Measurements from ENCODE around the gene ANO8.
A peak's percentile ranks its signal among the peaks of the same experiment; 100 is the strongest.
"Not testable (repeated sequence)": the region's sequence is repeated elsewhere in the genome, so short reads cannot be mapped to it uniquely, and the experiment has no call there.

ANO8 gene

DNA sequence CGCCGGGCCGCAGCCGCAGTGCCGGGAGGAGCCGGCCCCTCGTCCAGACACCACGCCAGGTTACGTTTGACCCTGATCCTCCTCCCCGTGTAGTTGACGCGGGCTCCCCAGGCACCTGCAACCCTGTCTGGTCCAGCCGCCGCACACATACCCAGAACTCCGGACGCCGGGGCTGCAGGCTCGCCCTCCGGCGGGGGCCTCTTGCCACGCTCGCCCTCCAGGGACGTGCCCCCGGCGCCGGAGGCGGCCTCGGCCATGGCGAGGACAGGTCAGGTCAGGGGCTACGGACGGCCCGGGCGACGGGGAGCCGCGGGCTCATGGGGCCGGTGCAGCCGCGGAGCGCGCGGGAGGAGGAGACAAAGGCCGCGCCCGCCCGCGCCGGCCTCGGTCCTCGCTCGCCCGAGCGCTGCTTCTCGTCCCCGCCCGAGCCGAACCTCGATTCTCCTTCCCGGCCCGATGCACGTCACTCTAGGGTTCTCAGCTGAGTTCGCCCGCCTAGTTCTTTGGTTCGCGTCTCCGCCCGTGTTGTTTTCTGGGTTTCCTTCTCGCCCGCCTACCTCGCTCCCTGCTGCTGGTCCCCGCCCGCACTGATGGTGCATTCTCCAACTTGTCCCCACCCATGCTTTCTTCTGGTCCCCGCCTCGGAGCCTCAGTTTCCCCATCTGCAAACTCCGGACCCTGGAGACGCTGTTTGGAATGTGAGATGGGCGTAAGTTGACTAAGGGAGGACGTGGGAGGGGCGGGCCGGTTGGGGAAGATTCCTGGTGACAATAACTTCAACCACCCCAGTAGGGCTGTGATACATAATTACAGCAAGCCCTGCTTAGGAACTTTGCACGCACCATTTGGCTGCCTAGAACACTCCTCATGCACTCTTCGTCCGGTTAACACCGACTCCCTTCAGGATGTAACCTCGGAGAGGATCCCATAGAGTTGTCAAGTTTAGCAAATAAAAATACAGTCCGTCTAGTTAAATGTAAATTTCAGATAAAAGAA is at the start of gene ANO8:
ANO8 (minus strand) TSS at position 442 of the 996 bp plus-strand sequence; CDS start at position 257, 185 bp downstream.
- Histone ChIP-seq H3K4me3 (ENCODE audit: low read length in 2 of 2) (peak within 1 kb of the TSS; percentile 73), H3K27me3 (ENCODE audit: control insufficient read depth in 2 of 2, insufficient read depth in 2 of 2, low read length in 2 of 2) (peaks cover 0 to 8% of the 10 kb centered on the region in 2 donors), H3K4me1 (ENCODE audit: control insufficient read depth in 2 of 2, insufficient read depth in 2 of 2, low read length in 2 of 2) (peaks cover 28 to 32% of the 10 kb centered on the region in 2 donors), H3K9ac (ENCODE audit: low read depth in 1 of 2, low read length in 2 of 2) (peak within 1 kb of the TSS; percentile 65 to 72), H3K9me3 (ENCODE audit: control insufficient read depth in 2 of 2, low read length in 2 of 2) (no peaks in the 10 kb centered on the region), H3K36me3 (ENCODE audit: control insufficient read depth in 2 of 2, insufficient read depth in 2 of 2, low read length in 2 of 2) (no peaks in the 10 kb centered on the region), H3K27ac (ENCODE audit: low read depth in 2 of 2, low read length in 2 of 2) (peak within 1 kb of the TSS; percentile 30 to 67)

DNA sequence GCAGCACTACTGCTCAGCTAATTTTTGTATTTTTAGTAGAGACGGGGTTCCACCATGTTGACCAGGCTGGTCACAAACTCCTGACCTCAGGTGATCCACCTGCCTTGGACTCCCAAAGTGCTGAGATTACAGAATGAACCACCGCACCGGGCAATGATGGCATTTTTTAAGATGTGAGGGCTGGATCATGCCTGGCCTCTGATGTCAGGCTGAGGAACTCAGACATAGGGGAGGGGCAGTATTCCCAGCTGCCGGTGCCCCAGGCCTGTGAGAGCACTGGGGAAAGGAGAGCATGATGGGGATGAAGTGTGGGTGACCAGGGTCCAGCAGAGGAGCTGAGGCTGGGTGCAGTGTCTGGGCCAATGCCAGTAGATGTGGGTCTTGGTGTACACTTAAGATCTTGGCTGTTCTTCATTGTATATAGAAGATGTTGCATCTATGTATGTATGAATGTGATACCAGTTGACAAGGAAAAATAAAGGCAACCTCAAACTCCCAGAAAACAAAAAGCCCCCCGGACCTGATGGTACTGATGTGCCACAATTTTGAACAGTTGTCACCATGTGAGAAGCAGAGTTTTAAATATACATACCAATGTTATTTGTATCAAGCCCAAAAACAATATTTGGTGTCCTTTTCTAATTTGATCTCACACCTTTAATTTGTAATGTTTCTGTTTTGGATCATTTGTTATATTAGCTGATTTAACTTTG is 45.9 kb upstream of the ANO8 start:
- Histone ChIP-seq H3K4me1 (ENCODE audit: control insufficient read depth in 2 of 2, insufficient read depth in 2 of 2, low read length in 2 of 2) (no peaks in the 10 kb centered on the region), H3K4me3 (ENCODE audit: low read length in 2 of 2) (no peak overlapping the region), H3K9ac (ENCODE audit: low read depth in 1 of 2, low read length in 2 of 2) (no peak overlapping the region), H3K36me3 (ENCODE audit: control insufficient read depth in 2 of 2, insufficient read depth in 2 of 2, low read length in 2 of 2) (no peaks in the 10 kb centered on the region), H3K27me3 (ENCODE audit: control insufficient read depth in 2 of 2, insufficient read depth in 2 of 2, low read length in 2 of 2) (no peaks in the 10 kb centered on the region), H3K27ac (ENCODE audit: low read depth in 2 of 2, low read length in 2 of 2) (no peak overlapping the region), H3K9me3 (ENCODE audit: control insufficient read depth in 2 of 2, low read length in 2 of 2) (no peaks in the 10 kb centered on the region)

DNA sequence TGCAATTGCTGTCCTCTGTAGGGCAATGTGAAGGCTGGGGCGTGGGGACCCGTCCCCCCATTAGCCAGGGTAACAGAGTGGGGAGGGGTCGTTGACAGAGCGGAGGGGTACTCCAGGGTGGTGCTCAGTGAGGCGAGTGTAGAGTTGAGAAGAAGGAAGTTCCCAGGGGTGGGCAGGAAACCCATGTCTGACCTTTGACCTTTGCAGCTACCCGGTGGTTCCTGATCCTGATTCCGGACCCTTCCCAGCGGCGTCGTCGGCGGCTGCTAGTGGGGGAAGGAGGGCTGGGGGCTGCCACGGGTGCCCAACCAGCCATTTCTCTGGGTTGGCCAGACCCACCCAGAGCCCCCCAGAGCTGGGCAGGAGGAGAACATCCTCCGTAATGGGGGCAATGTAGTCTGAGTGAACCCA is 44.6 kb upstream of the ANO8 start:
- Histone ChIP-seq H3K9ac (ENCODE audit: low read depth in 1 of 2, low read length in 2 of 2) (no peak overlapping the region), H3K36me3 (ENCODE audit: control insufficient read depth in 2 of 2, insufficient read depth in 2 of 2, low read length in 2 of 2) (no peaks in the 10 kb centered on the region), H3K27me3 (ENCODE audit: control insufficient read depth in 2 of 2, insufficient read depth in 2 of 2, low read length in 2 of 2) (no peaks in the 10 kb centered on the region), H3K9me3 (ENCODE audit: control insufficient read depth in 2 of 2, low read length in 2 of 2) (no peaks in the 10 kb centered on the region), H3K4me1 (ENCODE audit: control insufficient read depth in 2 of 2, insufficient read depth in 2 of 2, low read length in 2 of 2) (no peaks in the 10 kb centered on the region), H3K27ac (ENCODE audit: low read depth in 2 of 2, low read length in 2 of 2) (no peak overlapping the region), H3K4me3 (ENCODE audit: low read length in 2 of 2) (no peak overlapping the region)

DNA sequence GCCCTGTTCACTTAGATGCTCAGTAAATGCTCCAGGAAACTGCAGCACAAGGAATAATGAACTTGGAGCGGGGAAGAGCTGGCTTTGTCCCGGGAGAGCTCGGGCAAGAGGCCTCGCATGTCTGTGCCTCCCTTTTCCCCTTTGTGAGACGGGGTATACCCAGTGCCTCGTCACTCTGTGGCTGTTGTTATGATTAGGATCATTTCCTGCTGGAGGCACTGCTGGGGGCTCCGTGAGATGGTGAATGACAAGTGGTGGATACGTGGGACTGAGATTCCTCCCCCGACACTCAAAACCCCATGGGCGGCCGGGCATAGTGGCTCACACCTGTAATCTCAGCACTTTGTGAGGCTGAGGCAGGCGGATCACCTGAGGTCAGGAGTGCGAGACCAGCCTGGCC is 43.6 kb upstream of the ANO8 start:
- H3K4me1 ChIP-seq (ENCODE audit: control insufficient read depth in 2 of 2, insufficient read depth in 2 of 2, low read length in 2 of 2): no peaks in the 10 kb centered on the region
- H3K4me3 ChIP-seq (ENCODE audit: low read length in 2 of 2): no peak overlapping the region
- no peaks in the 10 kb centered on the region for H3K27me3 ChIP-seq (ENCODE audit: control insufficient read depth in 2 of 2, insufficient read depth in 2 of 2, low read length in 2 of 2)
- H3K36me3 ChIP-seq (ENCODE audit: control insufficient read depth in 2 of 2, insufficient read depth in 2 of 2, low read length in 2 of 2): no peaks in the 10 kb centered on the region
- no peaks in the 10 kb centered on the region for H3K9me3 ChIP-seq (ENCODE audit: control insufficient read depth in 2 of 2, low read length in 2 of 2)
- no peak overlapping the region for H3K9ac ChIP-seq (ENCODE audit: low read depth in 1 of 2, low read length in 2 of 2)
- no peak overlapping the region for H3K27ac ChIP-seq (ENCODE audit: low read depth in 2 of 2, low read length in 2 of 2)

DNA sequence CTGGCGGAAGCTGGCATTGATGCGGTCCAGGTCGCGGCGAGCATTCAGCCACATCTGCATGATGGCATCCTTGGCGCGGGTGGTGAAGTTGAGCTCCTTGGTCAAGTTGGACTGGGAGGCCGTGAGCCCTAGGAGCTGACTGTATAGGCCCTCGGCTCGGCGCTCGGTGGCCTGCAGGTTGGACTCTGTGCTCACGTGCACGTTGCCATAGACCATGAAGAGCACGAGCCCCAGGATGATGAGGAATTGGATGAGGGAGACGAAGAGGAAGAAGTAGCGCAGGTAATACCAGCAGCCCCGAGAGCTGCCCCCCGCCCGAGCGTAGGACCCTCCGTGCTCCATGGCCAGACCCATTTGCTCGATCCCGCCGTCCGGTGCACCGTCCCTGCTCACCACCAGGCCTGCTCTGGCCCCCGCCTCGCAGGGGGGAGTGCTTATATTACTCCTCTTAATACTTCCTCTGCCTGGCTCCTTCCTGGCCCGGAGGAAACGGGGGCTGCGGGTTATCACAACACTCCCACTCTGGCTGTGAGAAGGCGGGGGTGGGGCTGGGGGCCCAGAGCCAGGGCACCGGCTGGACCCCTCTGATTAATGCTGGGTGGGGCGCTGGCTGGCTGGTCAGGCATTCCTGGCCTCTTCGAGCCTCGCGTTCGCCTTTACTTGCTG is 42.4 kb upstream of the ANO8 start, which contains the start of gene PLVAP:
PLVAP (minus strand) TSS at position 408 of the 666 bp plus-strand sequence; CDS start at position 354, 54 bp downstream.
- Histone ChIP-seq H3K27me3 (ENCODE audit: control insufficient read depth in 2 of 2, insufficient read depth in 2 of 2, low read length in 2 of 2) (no peaks in the 10 kb centered on the region), H3K4me1 (ENCODE audit: control insufficient read depth in 2 of 2, insufficient read depth in 2 of 2, low read length in 2 of 2) (no peaks in the 10 kb centered on the region), H3K4me3 (ENCODE audit: low read length in 2 of 2) (no peak within 1 kb of the TSS), H3K9ac (ENCODE audit: low read depth in 1 of 2, low read length in 2 of 2) (no peak within 1 kb of the TSS), H3K9me3 (ENCODE audit: control insufficient read depth in 2 of 2, low read length in 2 of 2) (no peaks in the 10 kb centered on the region), H3K36me3 (ENCODE audit: control insufficient read depth in 2 of 2, insufficient read depth in 2 of 2, low read length in 2 of 2) (no peaks in the 10 kb centered on the region), H3K27ac (ENCODE audit: low read depth in 2 of 2, low read length in 2 of 2) (no peak within 1 kb of the TSS)

- Histone ChIP-seq H3K9ac (ENCODE audit: low read depth in 1 of 2, low read length in 2 of 2) (no peak overlapping the region), H3K27ac (ENCODE audit: low read depth in 2 of 2, low read length in 2 of 2) (peak overlapping the region; percentile 19 to 49)
Measured at GRCh38 chr19:17370026-17370587, 35.5 kb upstream of the ANO8 start.

GRCh38 chr19:17365361-17365760 is 30.7 kb upstream of the ANO8 start:
- Histone ChIP-seq H3K4me1 (ENCODE audit: control insufficient read depth in 2 of 2, insufficient read depth in 2 of 2, low read length in 2 of 2) (peaks cover 0 to 2% of the 10 kb centered on the region in 2 donors), H3K4me3 (ENCODE audit: low read length in 2 of 2) (no peak overlapping the region), H3K27ac (ENCODE audit: low read depth in 2 of 2, low read length in 2 of 2) (no peak overlapping the region), H3K9ac (ENCODE audit: low read depth in 1 of 2, low read length in 2 of 2) (no peak overlapping the region), H3K9me3 (ENCODE audit: control insufficient read depth in 2 of 2, low read length in 2 of 2) (no peaks in the 10 kb centered on the region), H3K36me3 (ENCODE audit: control insufficient read depth in 2 of 2, insufficient read depth in 2 of 2, low read length in 2 of 2) (no peaks in the 10 kb centered on the region), H3K27me3 (ENCODE audit: control insufficient read depth in 2 of 2, insufficient read depth in 2 of 2, low read length in 2 of 2) (no peaks in the 10 kb centered on the region)

More at GRCh38 chr19:17370026-17370587, 35.5 kb upstream of the ANO8 start:
- no peak overlapping the region for H3K4me3 ChIP-seq (ENCODE audit: low read length in 2 of 2)
- no peaks in the 10 kb centered on the region for H3K9me3 ChIP-seq (ENCODE audit: control insufficient read depth in 2 of 2, low read length in 2 of 2)
- no peaks in the 10 kb centered on the region for H3K27me3 ChIP-seq (ENCODE audit: control insufficient read depth in 2 of 2, insufficient read depth in 2 of 2, low read length in 2 of 2)
- H3K4me1 ChIP-seq (ENCODE audit: control insufficient read depth in 2 of 2, insufficient read depth in 2 of 2, low read length in 2 of 2): peaks cover 0 to 3% of the 10 kb centered on the region in 2 donors
- no peaks in the 10 kb centered on the region for H3K36me3 ChIP-seq (ENCODE audit: control insufficient read depth in 2 of 2, insufficient read depth in 2 of 2, low read length in 2 of 2)

- not testable (repeated sequence) for H3K27me3 ChIP-seq (ENCODE audit: control insufficient read depth in 2 of 2, insufficient read depth in 2 of 2, low read length in 2 of 2); H3K9ac ChIP-seq (ENCODE audit: low read depth in 1 of 2, low read length in 2 of 2); H3K9me3 ChIP-seq (ENCODE audit: control insufficient read depth in 2 of 2, low read length in 2 of 2); H3K27ac ChIP-seq (ENCODE audit: low read depth in 2 of 2, low read length in 2 of 2); H3K36me3 ChIP-seq (ENCODE audit: control insufficient read depth in 2 of 2, insufficient read depth in 2 of 2, low read length in 2 of 2); H3K4me1 ChIP-seq (ENCODE audit: control insufficient read depth in 2 of 2, insufficient read depth in 2 of 2, low read length in 2 of 2); H3K4me3 ChIP-seq (ENCODE audit: low read length in 2 of 2)
Measured at GRCh38 chr19:17363852-17364605, 29.4 kb upstream of the ANO8 start.

All from mucosa of rectum (tissue), 2 donors.